ENCODE measurements around the gene RALGAPB. TPM values are rescaled to one million over a fixed set of nuclear protein-coding genes. Genes with fewer than 3 reads are reported as not detected.
"Not testable (repeated sequence)": the region's sequence is repeated elsewhere in the genome, so short reads cannot be mapped to it uniquely, and the experiment has no call there.

RALGAPB gene
- total RNA-seq, 1 donor from 2014 or later: 35.7 TPM

GRCh38 chr20:38458314-38458713 is 14.3 kb upstream of the RALGAPB start:
- Histone ChIP-seq H3K27ac (no peak overlapping the region), H3K4me1 (peaks cover 7% of the 10 kb centered on the region), H3K4me3 (no peak overlapping the region), H3K27me3 (ENCODE audit: low read depth) (no peaks in the 10 kb centered on the region), H3K9me3 (no peaks in the 10 kb centered on the region), H3K36me3 (no peaks in the 10 kb centered on the region)
- ATAC-seq (no peak), DNase-seq (no peak)
- no peak for TF ChIP-seq CTCF (IDR thresholded peaks at IDR 0.05)
- intact Hi-C loops (cut with DNase I): no loop called here

DNA sequence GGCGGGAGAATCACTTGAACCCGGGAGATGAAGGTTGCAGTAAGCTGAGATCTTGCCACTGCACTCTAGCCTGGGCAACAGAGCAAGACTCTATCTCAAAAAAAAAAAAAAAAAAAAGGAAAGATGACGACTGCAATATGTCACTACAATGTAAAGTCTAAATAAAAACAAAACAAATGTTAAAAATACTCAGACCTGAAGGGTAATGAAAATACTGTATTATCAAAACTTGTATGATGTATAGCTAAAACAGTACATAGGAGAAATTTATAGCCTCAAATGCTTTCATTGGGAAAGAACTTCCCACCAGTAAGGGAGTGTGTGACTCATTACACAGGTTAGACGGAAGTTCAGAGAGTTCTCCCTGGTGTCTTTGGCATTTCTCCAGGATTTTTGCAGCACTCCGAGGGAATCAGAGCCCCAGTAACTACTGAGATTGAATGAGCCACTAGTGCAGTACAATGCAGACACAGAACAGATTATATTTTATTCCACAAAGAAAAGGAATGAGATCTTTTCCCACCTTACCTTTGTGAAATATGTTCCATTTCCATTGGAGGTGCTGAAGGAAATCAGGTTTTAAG is 12.5 kb upstream of the RALGAPB start:
- intact Hi-C loops (cut with DNase I): no loop called here
- no peak for TF ChIP-seq CTCF (IDR thresholded peaks at IDR 0.05)
- Histone ChIP-seq H3K9me3 (no peaks in the 10 kb centered on the region), H3K4me1 (no peaks in the 10 kb centered on the region), H3K4me3 (no peak overlapping the region), H3K36me3 (no peaks in the 10 kb centered on the region), H3K27ac (peak overlapping the region; percentile 60), H3K27me3 (ENCODE audit: low read depth) (no peaks in the 10 kb centered on the region)
- DNase-seq: no peak
- ATAC-seq: peak; percentile 94 to 97

DNA sequence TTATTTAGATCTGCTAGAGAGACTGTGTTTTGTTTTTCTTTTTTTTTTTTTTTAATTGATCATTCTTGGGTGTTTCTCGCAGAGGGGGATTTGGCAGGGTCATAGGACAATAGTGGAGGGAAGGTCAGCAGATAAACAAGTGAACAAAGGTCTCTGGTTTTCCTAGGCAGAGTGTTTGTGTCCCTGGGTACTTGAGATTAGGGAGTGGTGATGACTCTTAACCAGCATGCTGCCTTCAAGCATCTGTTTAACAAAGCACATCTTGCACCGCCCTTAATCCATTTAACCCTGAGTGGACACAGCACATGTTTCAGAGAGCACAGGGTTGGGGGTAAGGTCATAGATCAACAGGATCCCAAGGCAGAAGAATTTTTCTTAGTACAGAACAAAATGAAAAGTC is 12.0 kb upstream of the RALGAPB start:
- H3K36me3 ChIP-seq; H3K4me3 ChIP-seq; intact Hi-C loops (cut with DNase I); DNase-seq; H3K9me3 ChIP-seq; H3K4me1 ChIP-seq; H3K27me3 ChIP-seq (ENCODE audit: low read depth): not testable (repeated sequence)
- peak overlapping the region; percentile 60 for H3K27ac ChIP-seq
- ATAC-seq: peak; percentile 61 to 84

GRCh38 chr20:38461167-38461566 is 11.5 kb upstream of the RALGAPB start:
- ATAC-seq; H3K9me3 ChIP-seq; DNase-seq; H3K36me3 ChIP-seq; H3K27me3 ChIP-seq (ENCODE audit: low read depth); intact Hi-C loops (cut with DNase I); H3K4me1 ChIP-seq; H3K4me3 ChIP-seq; H3K27ac ChIP-seq: not testable (repeated sequence)

- H3K4me1 ChIP-seq; H3K36me3 ChIP-seq; H3K27ac ChIP-seq; DNase-seq; H3K27me3 ChIP-seq (ENCODE audit: low read depth); H3K4me3 ChIP-seq; ATAC-seq; intact Hi-C loops (cut with DNase I); H3K9me3 ChIP-seq: not testable (repeated sequence)
Observed at GRCh38 chr20:38461569-38461968, 11.1 kb upstream of the RALGAPB start.

DNA sequence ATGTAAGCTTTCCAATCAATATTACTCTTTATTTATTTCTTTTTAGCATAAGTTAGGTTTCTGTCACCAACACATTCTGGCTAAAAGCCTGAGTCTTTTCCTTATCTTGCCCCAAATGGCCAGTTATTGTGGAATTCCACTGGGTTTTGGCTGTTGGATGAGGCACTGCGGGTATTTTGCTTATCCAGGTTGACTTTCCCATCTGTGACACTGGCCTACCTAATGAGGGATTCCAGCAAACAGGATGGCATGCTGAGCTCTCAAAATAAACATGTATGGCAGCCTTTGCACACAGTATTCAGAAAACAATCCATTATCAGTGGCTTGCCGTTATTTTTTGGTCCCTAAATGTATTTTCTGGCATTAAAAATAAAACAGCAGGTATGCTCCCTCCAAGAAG is 6.5 kb upstream of the RALGAPB start:
- no peaks in the 10 kb centered on the region for H3K9me3 ChIP-seq
- no peak overlapping the region for H3K27ac ChIP-seq
- no peak overlapping the region for H3K4me3 ChIP-seq
- no peak for TF ChIP-seq CTCF (IDR thresholded peaks at IDR 0.05)
- H3K27me3 ChIP-seq (ENCODE audit: low read depth): no peaks in the 10 kb centered on the region
- H3K36me3 ChIP-seq: no peaks in the 10 kb centered on the region
- intact Hi-C loops (cut with DNase I): no loop called here
- H3K4me1 ChIP-seq: no peaks in the 10 kb centered on the region
- no peak for DNase-seq
- ATAC-seq: no peak

DNA sequence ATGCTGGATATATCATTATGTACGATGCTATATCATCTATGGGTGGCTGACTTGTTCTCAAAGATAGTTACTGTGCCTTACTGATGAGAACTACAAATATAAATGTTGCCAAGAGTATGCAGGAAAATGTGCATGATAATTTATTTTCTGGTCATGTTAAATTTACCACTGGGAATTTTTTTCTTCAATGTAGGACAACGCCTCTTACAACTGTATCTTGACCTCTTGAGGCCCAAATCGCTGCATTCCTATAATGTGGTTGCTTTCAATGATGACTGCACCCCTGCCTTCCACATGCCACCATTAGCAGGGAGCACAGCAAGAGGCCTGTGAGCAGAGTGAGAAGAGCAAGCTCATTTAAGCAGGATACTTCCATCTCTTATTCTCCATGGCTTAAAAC is 5.7 kb upstream of the RALGAPB start:
- DNase-seq (no peak), ATAC-seq (no peak)
- H3K27me3 ChIP-seq (ENCODE audit: low read depth): no peaks in the 10 kb centered on the region
- intact Hi-C loops (cut with DNase I): no loop called here
- TF ChIP-seq CTCF (IDR thresholded peaks at IDR 0.05): no peak
- peaks cover 7% of the 10 kb centered on the region for H3K4me1 ChIP-seq
- no peaks in the 10 kb centered on the region for H3K36me3 ChIP-seq
- H3K4me3 ChIP-seq: no peak overlapping the region
- no peak overlapping the region for H3K27ac ChIP-seq
- no peaks in the 10 kb centered on the region for H3K9me3 ChIP-seq

Measured in lower lobe of right lung (tissue), 2 donors.